Hematopoietic multipotent progenitor cell (in vitro differentiated cells): ENCODE data around the gene PRDM11. TPM values are rescaled to one million over a fixed set of nuclear protein-coding genes. Genes with fewer than 3 reads are reported as not detected.
"Not testable (repeated sequence)": the region's sequence is repeated elsewhere in the genome, so short reads cannot be mapped to it uniquely, and the experiment has no call there.

Experiments used
- DNase-seq, 3 donors: peaks; one replicate each; pipeline ENCODE4 v3.0.0-alpha.2; 2011 to 2015; ENCODE audit warnings: low read depth in 2 of 3, low spot score in 2 of 3
- total RNA-seq: library from RNA; depleted of rRNA; stranded (reverse); fragments of >200 nt; gene quantifications from one replicate; pipeline ENCODE4 v1.2.3, GENCODE V29; 2012

The PRDM11 gene
- total RNA-seq, 1 donor: 18.0 TPM

DNA sequence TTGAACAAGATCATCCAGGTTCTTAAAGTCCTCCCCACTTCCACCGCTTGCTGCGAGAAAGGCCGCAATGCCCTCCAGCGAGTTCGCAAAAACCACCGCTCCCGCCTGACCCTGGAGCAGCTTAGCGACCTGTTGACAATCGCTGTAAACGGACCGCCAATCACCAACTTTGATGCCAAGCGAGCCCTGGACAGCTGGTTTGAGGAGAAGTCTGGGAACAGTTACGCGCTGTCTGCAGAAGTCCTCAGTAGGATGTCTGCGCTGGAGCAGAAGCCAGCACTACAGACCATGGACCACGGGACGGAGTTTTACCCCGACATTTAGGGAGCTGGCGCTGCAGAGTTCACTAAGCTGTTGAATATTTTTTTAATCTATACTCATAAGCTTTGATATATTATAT, 81.4 kb downstream of the PRDM11 start:
- DNase-seq: no peak

DNA sequence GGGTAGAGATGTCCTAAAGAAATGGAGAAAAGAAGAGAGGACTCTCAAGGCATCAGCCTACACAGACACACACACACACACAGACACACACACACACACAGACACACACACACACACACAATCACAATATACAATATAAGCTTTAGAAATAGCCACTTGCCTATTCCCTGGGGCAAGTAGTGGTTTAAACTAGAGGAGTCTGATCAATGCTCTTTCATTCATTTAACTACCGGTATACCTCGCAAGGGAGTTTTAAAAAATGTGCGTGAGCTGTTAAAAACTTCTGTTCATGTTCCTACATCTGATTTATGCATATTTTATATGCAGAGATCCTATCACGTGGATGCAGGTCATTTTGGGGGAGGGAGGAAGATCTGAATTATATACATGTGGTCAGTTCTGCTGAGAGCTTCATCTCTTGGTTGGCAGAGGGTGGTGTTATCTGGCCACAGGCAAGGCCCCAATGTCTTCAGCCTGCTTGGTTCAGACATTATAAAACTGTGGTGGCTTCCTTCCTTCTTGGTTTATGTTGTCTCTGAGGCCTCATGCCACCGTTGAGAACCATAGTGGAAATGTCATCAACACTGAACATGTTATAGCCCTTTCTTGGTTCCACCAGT, 83.1 kb downstream of the PRDM11 start:
- DNase-seq: no peak

DNA sequence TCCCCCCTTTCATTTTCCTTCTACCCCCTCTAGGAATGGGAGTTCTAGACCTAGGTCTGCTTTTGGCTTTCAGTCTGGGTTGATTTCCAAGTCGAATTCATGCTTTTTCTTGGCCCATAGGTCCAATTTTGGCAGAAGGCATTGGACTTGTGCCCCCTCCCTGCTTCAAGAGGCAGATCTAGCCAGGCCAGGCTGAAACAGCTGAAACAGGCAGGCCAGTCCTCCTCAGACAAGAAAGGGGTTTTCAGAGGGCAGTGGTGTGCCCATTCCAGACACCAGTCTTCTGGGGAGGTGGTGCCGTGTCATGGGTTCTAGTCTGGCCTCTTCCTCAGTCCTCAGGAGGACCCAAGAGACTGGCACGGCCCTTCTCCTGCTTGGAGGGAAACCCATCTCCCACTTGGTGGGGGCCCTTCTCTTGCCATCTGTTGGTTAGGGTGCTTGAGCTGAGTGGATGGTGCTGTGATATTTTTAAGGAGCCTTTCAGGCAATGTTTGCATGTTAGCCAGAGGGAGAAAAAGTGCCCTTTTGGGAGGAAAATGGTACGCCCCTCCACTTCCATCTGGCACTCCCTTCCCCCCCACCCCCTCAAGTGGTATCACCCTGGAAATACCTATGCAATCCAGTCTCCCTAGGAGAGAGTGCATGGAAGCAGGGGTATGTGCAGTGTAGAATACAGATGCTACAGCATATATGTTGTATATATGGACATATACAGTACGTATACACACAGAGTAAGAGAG, 86.1 kb downstream of the PRDM11 start:
- no peak for DNase-seq

DNA sequence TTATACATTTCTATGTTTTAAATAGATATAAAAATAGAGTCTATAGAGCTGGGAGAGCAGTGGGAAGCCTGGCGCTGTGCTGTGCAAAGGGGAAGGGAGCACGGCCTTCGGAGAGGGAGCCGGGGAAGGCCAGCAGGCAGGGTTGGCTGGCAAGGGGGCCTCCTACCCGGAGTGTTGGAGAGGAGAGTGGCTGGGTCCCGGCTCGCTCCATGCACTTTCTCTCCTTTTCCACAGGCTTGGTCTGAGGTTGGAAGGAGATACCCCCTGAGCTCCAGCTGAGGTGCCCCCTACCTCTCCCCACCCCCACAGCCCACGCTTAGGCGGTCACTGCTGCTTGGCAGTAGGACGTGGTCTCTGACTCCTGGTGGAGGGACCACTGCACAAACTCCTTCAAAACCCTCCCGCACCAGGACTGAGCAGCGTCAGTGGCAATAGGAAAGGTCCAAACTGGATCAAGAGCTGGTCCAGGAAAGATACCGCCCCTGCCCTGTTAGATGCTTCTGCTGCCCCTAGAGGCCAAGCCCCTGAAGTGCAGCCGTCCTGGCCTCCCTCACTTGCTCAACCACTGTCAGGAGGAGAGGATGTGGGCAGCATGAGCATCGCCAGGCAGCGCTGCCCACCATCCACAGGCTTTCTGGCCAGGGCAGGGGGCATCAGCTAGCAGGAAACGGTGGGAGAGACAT, 86.8 kb downstream of the PRDM11 start:
- DNase-seq: peak; percentile 5 to 64 (median 47)

DNA sequence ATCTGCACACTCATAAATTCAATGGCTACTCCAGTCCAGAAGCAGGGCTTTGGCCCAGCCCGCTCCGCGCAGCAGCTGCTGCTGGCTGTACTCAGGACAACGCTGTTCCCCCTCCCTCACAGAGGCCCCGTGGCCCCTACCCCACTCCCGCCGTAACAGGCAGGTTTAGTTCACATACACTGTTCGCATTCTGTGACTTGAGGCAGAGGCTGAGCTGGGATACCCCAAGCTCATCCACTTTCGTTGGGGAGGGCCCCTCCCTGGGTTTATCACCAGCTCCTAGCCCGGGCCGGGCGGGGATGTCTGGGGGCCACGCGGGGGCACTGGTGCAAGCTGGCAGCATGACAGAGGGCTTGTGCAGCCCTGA, 87.3 kb downstream of the PRDM11 start:
- no peak for DNase-seq

DNA sequence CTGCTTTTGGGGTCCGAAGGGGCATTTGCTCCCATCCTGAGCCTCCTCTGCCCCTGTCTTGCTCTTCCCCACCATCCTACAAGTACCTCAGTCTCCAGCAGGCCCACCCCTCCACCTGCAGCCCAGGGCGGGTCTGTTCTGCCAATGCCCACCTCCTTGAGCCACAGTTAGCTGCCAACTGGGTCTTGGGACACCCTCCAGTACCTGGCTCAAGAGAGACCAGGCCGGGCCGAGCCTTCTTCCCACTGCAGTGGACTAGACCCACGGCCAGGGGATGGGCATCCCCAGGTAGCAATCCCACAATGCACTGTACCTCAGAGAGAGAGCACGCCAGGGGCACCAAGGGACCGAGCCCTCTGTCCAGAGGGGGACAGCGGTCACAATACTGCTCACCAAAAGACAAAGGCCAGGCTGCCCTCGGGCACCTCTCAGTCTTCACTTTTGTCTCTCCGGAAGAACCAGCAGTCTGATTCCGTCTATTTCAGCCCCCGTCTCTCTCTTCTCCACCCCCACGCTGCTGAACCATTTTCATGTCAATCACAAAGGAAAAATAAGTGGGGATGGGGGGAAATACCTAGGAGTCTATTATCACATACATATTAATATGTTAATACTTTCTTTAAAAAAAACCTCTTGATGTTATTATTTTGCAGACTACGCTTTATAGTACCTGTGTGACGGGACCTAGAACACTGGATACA, 88.0 kb downstream of the PRDM11 start:
- DNase-seq: no peak

DNA sequence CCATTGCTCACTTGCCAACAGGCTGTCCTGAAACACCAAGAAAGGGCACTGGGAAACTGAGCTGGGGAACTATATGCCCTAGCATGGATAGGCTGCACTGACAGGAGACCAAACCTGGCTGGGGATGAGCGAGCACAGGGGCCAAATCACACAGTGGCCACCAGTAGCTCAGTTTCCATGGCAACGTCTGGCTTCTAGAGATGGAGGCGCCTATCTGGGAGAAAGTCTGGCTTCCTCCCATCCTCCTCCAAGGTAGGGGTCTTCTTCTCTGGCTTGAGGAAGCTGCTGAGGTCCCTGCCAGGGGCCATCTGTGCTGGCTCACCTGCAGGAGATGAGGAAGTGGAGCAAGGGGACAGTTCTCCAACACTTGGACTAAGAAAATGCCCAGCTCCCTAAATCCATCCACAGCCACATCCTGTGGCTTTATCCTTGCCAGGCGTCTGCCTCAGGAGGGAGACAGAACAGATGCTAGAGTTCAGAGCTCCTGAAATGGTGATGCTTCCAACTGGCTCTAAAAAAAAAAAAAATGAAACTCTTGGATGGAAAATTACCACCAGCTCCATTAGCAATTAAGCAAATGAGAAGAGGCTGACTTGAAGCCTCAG, 91.4 kb downstream of the PRDM11 start:
- no peak for DNase-seq

DNA sequence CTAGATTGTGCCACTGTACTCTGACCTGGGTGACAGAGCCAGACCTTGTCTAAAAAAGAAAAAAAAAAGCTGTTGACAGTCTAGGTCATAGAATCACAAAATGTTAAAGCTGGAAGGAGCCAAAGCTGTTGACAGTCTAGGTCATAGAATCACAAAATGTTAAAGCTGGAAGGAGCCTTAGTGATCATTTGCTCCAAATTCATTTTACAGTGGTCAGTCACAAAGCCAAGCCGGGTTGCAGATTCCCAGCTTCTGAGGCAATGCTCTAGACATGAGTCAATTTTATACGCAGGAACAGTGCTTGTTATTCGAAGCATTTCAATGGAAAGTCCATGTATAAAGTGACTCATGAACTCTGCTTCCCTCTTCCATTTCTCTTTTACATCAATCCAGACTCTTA, 92.3 kb downstream of the PRDM11 start:
- DNase-seq: no peak

DNA sequence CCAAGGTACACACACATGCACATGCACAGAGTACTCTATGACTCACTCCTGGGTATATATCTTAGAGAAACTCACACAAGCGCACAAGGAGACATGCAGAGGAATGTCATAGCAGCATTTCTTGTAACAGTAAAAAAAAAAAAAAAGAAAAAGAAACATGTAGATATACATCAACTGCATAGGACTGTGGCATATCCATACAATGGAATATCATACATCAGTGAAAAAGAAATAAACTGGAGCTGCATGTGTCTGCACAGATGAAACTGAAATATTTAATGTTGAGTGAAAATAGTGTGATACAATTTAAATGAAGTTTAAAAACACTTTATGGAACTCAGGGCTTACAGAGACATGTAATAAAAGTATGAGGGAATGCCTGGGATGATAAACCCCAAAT, 93.3 kb downstream of the PRDM11 start:
- no peak for DNase-seq

DNA sequence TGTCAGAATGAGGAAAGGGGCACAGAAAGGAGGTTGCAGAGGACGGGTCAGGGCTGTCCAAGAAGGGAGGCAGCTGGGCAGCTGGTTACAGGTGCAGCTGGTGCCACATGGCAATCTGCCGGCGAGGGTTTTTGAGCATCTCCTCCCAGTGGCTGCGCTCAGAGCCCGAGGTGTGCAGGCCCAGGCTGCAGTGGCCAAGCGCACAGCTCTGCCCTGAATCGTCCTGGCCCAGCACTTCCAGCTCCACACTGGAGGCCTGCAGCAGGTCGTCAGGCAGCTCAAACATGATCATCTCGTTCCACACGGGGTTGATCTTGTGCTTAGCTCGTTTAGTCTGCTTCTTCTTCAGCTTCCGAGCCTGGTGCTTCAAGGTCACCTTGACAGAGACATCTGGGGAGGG, 97.5 kb downstream of the PRDM11 start:
- DNase-seq: no peak

DNA sequence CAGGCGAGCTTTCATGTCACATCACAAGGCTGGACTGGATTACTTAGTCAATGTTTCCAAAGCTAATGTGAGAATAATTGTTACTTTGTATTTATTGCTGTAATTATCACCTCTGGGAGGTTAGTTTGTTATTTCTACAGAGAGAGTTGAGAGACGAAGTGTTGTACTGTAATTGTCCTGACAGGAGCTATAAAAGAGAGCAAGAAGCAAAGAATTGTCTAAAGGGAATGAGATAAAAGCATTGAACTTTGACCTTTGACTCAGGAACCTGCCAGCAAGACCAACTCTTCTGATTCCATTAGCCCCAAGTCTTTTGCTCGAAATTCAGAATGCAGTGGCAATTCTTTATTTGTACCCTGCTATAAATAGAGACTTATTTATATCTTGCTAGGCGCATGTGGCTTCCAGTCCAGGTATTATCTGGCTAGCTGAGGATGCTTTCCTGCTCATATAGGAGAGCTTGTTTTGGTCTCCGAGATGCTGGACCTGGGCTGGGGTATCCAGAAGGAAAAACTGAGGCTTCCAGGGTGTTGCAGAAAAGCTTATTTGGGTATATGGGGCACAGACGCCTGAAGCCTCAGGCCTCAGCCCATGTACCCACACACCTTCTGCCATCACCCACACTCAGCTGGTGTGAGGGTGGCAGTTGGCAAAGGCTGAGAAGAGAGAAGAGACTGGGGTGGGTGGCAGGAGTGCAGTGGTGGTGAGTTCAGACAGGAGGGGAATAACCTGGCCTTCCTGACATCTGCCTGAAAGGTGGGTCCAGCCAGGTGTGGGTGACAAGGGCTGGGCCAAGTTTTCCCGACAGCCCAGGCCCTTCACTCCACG, 99.0 kb downstream of the PRDM11 start:
- DNase-seq: no peak

DNA sequence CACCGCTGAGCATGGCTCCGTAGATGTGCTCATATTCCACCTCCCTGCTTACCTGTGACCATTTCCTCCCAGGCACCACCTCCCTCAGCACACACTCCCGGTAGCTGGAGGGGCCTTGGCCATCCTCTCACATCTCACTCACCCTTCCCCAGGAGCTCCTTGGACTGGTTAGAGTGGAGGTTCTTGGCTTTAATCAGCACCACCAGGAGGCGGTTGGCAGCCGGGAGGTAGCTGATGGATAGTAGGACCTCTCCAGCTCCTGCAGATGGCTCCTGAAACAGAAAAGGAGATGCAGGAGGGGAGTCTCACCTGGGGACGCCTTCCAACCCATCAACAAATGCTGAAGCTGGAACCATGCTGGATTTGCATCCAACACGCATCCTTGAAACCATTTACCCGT, 99.8 kb downstream of the PRDM11 start:
- DNase-seq: no peak

DNA sequence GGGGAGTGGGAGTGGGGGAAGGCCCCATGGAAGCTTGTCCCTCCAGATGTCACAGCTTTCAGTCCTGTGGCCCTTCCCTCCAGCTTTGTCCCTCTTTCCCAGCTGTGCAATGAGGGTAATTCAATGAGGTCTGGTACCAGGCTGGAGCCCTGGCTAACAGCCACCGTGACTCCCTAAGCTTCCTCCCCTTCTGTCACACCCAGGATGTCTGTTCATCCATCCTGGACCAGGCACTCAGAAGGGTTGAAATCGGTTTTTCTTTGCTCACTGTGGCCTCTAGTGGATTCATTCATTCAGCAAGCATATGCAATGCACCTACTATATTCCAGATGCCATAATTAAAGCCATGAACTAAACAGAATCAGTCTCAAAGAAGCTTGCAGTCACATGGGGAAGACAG, 101.0 kb downstream of the PRDM11 start:
- DNase-seq: no peak

DNA sequence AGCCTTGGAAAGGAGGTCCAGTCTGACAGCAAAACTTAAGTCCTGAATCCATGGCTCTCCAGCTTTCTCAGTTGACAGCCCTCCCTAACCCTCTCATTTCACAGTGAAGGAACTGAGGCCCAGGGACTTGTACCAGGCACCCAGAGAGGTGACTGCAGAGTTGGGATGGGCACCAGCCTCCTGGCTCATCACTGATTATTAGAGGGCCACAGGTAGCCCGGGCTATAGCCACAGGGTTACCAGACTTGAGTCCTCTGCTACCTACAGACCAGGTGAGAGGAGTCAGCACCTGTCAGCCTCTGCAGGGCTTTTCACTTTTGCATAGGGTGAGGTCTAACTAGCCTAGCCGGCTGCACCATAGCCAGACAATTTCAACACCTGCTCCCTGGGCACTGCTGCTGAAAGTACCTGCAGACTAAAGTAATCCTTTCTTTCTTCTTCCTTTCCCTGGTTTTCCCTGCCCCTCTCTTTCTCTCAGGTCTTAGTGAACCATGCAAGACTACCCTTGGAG, 102.1 kb downstream of the PRDM11 start:
- DNase-seq: no peak

DNA sequence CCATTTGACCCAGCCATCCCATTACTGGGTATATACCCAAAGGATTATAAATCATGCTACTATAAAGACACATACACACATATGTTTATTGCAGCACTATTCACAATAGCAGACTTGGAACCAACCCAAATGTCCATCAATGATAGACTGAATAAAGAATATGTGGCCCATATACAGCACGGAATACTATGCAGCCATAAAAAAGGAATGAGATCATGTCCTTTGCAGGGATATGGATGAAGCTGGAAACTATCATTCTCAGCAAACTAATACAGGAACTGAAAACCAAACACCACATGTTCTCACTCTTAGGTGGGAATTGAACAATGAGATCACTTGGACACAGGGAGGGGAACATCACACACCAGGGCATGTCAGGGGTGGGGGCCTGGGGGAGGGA, 102.9 kb downstream of the PRDM11 start:
- DNase-seq: not testable (repeated sequence)

DNA sequence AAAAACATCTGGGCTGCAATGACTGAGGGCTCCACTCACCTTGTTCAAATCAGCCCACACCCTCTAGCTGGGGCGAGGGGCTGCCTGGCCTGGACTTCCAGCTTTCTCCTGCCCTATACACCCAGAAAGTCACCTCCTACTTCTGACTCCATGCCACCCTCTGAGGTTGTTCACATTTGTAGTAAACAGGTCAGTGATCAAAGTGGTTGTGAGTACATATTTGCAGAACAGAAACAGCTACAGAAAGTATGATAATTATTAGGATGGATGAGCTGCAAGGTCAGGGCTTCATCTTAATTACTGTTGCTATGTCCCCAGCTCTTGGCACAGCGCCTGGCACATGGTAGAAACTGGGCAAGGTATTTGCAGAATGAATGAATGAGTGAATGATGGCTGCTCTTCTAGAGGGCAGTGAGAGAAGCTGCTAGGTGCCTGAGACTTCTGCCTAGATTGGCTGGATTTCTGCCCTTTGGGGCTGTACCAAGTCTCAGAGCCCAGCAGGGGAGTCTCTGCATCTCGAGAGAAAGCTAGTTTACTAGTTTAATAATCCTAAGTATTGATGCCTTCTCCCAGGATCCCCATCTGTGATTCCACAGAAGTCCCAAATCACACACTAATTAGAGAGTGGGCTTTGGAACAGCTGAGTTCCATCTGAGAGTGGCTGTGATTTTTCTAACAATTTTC, 103.7 kb downstream of the PRDM11 start:
- no peak for DNase-seq

DNA sequence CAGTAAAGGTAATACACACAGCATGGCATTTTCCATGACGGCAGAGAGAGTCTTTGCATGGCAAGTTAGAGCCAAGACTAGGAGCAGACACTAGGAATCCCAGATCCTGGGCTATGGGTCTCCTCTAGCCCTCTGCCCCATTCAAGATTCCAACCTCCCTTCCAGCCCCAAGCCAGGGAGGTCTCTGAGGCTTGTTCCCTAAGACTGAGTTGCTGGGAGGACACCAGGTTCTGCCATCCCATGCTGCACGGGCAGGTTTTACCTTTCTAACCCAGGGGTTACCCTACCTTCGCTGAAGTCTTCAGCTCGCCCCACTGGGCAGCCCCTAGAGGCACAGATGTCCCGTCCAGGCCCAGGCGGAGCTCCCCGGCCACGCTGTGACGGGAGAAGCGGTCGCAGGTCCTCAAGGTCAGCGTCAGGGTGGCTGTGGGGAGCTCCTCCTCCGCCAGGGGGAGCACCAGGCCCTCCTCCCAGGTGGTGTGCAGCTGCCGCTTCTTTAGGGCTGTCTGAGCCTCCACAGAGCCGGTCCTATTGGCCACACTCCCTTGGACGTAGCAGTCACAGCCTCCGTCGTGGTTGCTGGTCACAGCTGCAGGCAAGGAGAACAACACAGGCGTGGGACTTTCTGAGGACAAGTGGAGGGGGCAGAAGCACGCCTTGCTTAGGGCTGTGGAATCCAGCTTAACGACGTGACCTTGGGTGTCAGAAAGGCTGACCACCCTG, 105.9 kb downstream of the PRDM11 start:
- peak in 2 of 3 donors; percentile 33 to 34 for DNase-seq

DNA sequence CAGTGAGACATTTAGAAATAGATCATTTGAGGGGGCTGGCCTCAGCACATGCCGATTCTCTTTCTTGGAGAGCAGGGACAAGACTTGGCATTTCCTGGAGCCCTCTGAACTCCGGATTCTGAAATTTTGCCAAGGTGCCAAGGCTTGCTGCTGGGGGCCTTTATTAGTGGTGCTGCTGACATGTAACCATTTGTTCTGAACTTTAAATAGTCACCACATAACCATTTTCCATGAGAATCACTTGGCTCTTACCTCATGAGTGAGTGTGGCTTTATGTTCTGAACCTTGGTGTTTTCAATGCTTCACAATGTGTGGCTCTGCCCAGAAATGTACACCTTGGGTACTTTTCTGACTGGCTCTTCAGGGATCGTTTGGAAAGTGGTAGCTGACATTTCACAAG, 106.4 kb downstream of the PRDM11 start:
- DNase-seq: no peak

DNA sequence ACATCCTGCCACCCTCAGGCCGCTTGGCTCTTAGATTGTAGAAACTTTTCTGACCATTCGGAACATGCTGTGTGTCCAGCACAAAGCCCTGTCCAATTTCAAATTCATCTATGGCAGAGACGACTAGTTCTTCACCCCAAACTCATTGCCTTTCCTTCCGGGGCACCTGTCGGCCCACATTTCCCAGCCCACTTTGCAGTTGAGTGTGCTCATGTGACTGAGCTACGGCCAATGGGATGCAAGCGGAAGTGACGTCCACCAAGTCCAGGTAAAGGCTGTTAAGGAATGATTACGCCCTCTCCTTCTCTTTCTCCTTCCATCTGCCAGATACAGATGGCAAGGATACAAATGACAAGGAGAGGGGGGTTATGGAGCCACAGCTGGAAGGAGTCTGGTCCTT, 107.2 kb downstream of the PRDM11 start:
- DNase-seq: no peak
